ENCODE measurements around the gene MOCS1. TPM values are rescaled to one million over a fixed set of nuclear protein-coding genes. Genes with fewer than 3 reads are reported as not detected.

MOCS1 gene
- total and polyA plus RNA-seq, 2 experiments from 2014 or later, result 17.2 to 28.1 TPM

DNA sequence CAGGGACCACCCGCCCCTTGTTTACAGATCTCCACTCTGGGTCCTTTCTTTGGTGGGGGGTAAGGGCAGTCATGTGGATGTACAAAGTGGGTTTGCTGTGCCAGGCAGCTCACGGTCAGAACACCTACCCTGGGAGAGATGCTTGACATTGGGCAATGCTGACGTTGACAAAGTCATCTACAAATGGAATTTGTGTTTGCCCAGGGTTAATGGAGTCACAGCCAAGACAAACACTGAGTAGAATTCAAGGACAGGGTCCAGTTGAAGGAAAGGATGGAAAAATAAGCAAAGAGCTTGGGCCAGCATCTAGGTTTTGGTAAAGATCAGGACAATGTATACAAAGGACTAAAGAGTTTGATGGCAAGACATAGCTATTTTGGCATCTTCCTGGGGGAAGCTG, 54.7 kb downstream of the MOCS1 start:
- H3K79me2 ChIP-seq (replicated peaks; ENCODE audit: insufficient read depth), result no peaks in the 10 kb centered on the region

GRCh38 chr6:39876826-39877225, 57.4 kb downstream of the MOCS1 start:
- Histone ChIP-seq H3K27me3 (ENCODE audit: insufficient read depth) (no peaks in the 10 kb centered on the region), H3K4me1 (ENCODE audit: insufficient read depth) (no peaks in the 10 kb centered on the region), H3K27ac (ENCODE audit: low read depth) (no peak overlapping the region), H3F3A (replicated peaks; ENCODE audit: low read depth) (no peaks in the 10 kb centered on the region), H3K36me3 (ENCODE audit: insufficient read depth) (no peaks in the 10 kb centered on the region), H3K4me2 (no peak overlapping the region), H2AFZ (no peak overlapping the region), H3K79me2 (replicated peaks; ENCODE audit: insufficient read depth) (no peaks in the 10 kb centered on the region), H3K4me3 (no peak overlapping the region), H4K20me1 (replicated peaks; ENCODE audit: insufficient read depth) (no peaks in the 10 kb centered on the region), H3K9me2 (ENCODE audit: insufficient read depth) (peaks cover 22% of the 10 kb centered on the region; the same call in 1 of the 2 replicates)
- Mint-ChIP-seq H3K27ac (no peak overlapping the region), H3K27me3 (ENCODE audit: insufficient read depth, low read depth, poor library complexity) (no peaks in the 10 kb centered on the region), H3K9me3 (no peaks in the 10 kb centered on the region), H3K4me3 (no peak overlapping the region), H3K4me1 (no peaks in the 10 kb centered on the region), H3K36me3 (ENCODE audit: low read depth) (no peaks in the 10 kb centered on the region; the same call in 1 of the 3 replicates)
- TF ChIP-seq ETS1 (IDR thresholded peaks at IDR 0.05), result no peak
- no peak for TF ChIP-seq ZNF462 (CRISPR knock-in tag; IDR thresholded peaks at IDR 0.05)
- no peak for TF ChIP-seq CREB1 (CRISPR knock-in tag; IDR thresholded peaks at IDR 0.05; ENCODE audit: low read depth)
- TF ChIP-seq, protein P1, sequence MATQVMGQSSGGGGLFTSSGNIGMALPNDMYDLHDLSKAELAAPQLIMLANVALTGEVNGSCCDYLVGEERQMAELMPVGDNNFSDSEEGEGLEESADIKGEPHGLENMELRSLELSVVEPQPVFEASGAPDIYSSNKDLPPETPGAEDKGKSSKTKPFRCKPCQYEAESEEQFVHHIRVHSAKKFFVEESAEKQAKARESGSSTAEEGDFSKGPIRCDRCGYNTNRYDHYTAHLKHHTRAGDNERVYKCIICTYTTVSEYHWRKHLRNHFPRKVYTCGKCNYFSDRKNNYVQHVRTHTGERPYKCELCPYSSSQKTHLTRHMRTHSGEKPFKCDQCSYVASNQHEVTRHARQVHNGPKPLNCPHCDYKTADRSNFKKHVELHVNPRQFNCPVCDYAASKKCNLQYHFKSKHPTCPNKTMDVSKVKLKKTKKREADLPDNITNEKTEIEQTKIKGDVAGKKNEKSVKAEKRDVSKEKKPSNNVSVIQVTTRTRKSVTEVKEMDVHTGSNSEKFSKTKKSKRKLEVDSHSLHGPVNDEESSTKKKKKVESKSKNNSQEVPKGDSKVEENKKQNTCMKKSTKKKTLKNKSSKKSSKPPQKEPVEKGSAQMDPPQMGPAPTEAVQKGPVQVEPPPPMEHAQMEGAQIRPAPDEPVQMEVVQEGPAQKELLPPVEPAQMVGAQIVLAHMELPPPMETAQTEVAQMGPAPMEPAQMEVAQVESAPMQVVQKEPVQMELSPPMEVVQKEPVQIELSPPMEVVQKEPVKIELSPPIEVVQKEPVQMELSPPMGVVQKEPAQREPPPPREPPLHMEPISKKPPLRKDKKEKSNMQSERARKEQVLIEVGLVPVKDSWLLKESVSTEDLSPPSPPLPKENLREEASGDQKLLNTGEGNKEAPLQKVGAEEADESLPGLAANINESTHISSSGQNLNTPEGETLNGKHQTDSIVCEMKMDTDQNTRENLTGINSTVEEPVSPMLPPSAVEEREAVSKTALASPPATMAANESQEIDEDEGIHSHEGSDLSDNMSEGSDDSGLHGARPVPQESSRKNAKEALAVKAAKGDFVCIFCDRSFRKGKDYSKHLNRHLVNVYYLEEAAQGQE (IDR thresholded peaks at IDR 0.05; ENCODE audit: unreplicated experiment), result no peak
- no peak for TF ChIP-seq EZH2 (IDR thresholded peaks at IDR 0.05; ENCODE audit: low read depth, unreplicated experiment)
- ATAC-seq (no peak), DNase-seq (ENCODE audit: low spot score) (no peak)

More for the DNA sequence above, 54.7 kb downstream of the MOCS1 start:
- Histone ChIP-seq H3K27ac (ENCODE audit: low read depth) (no peak overlapping the region), H3F3A (replicated peaks; ENCODE audit: low read depth) (no peaks in the 10 kb centered on the region), H2AFZ (no peak overlapping the region), H4K20me1 (replicated peaks; ENCODE audit: insufficient read depth) (no peaks in the 10 kb centered on the region), H3K27me3 (ENCODE audit: insufficient read depth) (no peaks in the 10 kb centered on the region), H3K4me1 (ENCODE audit: insufficient read depth) (no peaks in the 10 kb centered on the region), H3K4me2 (no peak overlapping the region), H3K9me2 (ENCODE audit: insufficient read depth) (peaks cover 19% of the 10 kb centered on the region; the same call in 1 of the 2 replicates), H3K36me3 (ENCODE audit: insufficient read depth) (no peaks in the 10 kb centered on the region), H3K4me3 (no peak overlapping the region)
- DNase-seq (ENCODE audit: low spot score) (no peak), ATAC-seq (no peak)
- no peaks in the 10 kb centered on the region for H3K27me3 Mint-ChIP-seq (ENCODE audit: insufficient read depth, low read depth, poor library complexity)
- no peak for TF ChIP-seq ETS1 (IDR thresholded peaks at IDR 0.05)
- TF ChIP-seq CREB1 (CRISPR knock-in tag; IDR thresholded peaks at IDR 0.05; ENCODE audit: low read depth), result no peak
- no peak for TF ChIP-seq EZH2phosphoT487 (IDR thresholded peaks at IDR 0.05; ENCODE audit: unreplicated experiment)
- no peak for TF ChIP-seq ZNF331 (CRISPR knock-in tag; IDR thresholded peaks at IDR 0.05; ENCODE audit: low read depth)
- no peak overlapping the region for H3K27ac Mint-ChIP-seq
- H3K9me3 Mint-ChIP-seq, result no peaks in the 10 kb centered on the region
- no peaks in the 10 kb centered on the region; the same call in 2 of the 3 replicates for H3K36me3 Mint-ChIP-seq (ENCODE audit: low read depth)
- no peak overlapping the region for H3K4me3 Mint-ChIP-seq
- no peaks in the 10 kb centered on the region for H3K4me1 Mint-ChIP-seq
